HL-60/S4 (cell line): ENCODE results near the gene YPEL1.
"Not testable (repeated sequence)": the region's sequence is repeated elsewhere in the genome, so short reads cannot be mapped to it uniquely, and the experiment has no call there.

ENCODE experiments used
- in situ Hi-C: fragments of 300-500 bp; cut with MboI; formaldehyde crosslinking; loops from 2 replicates; pipeline ENCODE4 v1.14.3; 2022; ENCODE audit warnings: low sequenced_read_pairs

The YPEL1 gene

DNA sequence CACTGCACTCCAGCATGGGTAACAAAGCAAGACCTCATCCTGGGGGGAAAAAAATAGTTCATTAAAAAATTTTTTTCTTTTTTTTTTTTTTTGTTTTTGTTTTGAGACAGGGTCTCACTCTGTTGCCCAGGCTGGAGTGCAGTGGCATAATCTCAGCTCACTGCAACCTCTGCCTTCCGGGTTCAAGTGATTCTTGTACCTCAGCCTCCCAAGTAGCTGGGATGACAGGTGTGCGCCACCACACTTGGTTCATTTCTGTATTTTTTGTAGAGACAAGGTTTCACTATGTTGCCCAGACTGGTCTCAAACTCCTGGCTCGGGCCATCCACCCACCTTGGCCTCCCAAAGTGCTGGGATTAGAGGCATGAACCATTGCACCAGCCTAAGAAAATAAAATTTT lies 11.1 kb downstream of the YPEL1 start:
- in situ Hi-C loops, result not testable (repeated sequence)

DNA sequence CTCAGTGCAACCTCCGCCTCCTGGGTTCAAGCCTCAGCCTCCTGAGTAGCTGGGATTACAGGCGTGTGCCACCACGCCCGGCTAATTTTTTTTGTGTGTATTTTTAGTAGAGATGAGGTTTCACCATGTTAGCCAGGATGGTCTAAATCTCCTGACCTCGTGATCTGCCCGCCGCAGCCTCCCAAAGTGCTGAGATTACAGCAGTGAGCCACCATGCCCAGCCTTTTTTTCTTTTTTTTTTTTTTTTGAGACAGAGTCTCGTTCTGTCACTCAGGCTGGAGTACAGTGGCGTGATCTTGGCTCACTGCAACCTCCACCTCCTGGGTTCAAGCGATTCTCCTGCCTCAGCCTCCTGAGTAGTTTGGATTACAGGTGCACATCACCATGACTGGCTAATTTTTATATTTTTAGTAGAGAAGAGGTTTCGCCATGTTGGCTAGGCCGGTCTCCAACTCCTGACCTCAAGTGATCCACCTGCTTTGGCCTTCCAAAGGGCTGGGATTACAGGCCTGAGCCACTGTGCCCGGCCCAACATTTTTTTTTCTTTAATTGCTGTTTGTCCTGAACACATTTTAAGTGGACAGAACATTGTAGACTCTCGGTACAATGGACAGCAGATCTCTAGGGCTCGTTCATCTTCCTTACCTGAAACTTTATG lies 14.3 kb downstream of the YPEL1 start:
- in situ Hi-C loops, result not testable (repeated sequence)

DNA sequence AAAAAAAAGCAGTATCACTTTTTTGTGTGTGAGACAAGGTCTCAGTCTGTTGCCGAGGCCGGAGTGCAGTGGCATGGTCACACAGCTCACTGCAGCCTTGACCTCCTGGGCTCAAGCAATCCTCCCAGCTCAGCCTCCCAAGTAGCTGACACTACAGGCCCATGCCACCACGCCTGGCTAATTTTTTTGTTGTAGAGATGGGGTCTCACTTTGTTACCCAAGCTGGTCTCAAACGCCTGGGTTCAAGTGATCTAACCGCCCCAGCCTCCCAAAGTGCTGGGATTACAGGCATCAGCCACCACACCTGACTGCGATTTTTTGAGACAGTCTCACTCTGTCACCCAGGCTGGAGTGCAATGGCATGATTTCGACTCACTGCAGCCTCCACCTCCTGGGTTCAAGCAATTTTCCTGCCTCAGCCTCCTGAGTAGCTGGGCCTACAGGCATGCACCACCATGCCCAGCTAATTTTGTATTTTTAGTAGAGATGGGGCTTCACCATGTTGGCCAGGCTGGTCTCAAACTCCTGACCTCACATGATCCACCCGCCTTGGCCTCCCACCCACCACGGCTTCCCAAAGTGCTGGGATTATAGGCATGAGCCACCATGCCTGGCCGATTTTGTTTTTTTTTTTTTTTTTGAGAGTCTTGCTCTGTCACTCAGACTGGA lies 15.3 kb downstream of the YPEL1 start:
- in situ Hi-C loops, result not testable (repeated sequence)

DNA sequence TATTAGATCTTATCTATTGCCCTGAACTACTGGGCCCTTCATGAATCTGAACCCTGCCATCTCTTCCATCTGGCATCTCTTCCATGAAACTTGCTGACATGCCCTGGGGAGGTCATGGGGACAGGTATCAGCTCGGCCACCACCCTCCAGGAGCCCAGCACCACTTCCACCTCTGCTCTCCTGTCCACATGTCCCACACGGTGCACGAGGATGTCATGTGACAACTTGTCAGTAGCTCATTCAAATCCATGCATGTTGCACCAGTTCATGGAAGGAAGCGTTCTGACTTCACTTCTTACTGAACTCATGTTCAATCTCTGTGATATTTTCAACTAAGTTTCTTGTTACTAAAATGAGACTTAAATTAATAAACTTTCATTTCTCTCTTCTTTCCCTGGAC lies 16.6 kb downstream of the YPEL1 start:
- in situ Hi-C loops, result no loop called here

DNA sequence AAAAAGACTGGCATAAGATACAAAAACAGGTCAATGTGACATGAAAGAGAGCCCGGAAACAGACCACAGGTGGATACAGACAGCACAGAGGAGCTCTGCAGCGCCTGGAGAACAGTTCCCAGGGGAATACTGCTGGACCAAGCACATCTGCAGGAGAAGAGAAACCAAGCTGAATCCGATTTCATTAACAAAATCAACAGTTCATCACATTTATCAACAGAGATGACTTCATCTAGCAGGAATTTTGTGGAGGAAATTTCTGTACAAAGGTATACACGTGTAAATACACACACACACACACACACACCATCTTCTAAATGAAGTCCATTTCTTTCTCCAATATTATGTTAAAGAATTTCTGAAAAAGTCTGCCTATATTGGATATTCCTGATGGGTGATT lies 17.1 kb downstream of the YPEL1 start:
- in situ Hi-C loops, result no loop called here

DNA sequence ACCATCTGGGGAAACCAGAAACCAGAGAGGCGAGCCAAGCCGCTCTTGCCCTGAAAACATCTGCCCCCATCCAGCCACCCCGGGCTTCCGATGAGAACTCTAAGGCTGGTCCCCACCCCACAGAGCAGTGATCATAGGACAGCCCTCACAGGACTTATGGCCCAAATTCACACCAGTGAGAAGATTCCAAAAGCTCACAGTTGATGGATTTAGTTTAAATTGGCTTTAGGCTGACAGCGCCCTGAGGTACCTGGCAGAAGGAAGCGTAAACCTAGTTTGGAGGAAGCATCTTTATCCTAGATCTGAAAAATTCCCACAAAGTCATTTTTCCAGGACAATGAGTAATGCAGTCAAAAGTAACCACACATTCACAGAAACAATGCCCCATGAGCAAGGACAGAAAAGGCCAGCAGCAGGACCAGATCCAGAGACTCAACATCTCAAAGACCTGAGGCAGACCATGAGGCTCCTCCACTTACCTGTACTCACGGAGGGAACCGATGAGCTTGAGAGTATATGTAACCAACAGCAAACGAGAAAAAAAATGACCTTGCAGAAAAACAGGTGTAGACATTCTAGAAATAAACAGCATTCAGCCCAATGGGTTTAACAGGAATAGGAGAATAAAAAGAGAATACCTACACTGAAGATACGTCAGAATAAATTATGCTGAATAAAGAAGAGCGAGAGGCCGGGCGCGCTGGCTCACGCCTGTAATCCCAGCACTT lies 19.0 kb downstream of the YPEL1 start:
- in situ Hi-C loops, result not testable (repeated sequence)

DNA sequence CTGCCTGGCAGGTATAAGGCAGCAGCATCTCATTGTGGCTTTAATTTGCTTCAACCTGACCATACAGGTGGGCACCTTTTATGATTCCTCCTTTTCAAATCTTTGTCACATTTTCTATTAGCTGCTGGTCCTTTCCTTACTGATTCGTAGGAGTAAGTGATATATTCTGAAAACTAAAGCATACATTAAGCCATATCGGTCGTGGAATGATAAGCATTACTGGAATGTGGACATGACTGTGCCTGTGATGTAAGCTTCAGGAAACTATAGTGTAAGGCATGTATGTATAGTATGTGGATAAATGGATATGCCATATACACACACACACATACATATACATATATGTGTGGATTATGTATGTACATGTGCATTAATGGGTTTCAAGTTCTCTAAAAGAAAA lies 20.8 kb downstream of the YPEL1 start:
- in situ Hi-C loops, result no loop called here

DNA sequence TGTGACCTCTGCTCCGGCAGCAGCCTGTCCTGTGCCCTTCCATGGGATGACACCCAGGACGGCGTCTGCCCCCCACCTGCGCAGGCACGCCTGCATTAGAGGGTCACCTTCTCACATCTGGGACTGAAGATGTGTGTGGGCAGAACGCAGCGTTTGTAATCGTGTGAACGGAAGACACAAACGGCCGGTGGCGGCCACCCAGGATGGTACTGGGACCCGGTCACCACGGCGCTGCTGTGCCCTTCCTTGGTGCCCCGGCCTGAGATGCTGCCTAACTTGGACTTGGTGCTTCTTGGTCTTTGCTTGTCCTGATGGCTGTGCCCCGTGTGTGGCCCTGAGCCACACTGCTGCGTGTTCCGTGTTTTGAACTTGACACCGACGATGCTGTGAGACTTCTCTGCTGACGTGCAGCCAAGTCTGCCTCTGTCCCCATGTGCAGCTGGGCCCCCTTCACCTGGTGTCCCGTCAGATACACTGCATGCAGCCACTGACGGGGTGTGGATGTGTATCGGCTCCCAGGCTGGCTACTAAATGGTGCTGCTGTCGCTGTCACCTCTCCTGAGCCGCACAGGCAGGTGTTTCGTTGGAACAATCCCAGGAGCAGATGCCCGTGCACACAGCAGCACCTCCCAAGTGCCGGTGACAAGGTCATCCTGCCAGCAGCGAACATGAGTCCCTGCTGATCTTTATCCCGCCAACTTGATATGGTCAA lies 21.4 kb downstream of the YPEL1 start:
- in situ Hi-C loops, result no loop called here

DNA sequence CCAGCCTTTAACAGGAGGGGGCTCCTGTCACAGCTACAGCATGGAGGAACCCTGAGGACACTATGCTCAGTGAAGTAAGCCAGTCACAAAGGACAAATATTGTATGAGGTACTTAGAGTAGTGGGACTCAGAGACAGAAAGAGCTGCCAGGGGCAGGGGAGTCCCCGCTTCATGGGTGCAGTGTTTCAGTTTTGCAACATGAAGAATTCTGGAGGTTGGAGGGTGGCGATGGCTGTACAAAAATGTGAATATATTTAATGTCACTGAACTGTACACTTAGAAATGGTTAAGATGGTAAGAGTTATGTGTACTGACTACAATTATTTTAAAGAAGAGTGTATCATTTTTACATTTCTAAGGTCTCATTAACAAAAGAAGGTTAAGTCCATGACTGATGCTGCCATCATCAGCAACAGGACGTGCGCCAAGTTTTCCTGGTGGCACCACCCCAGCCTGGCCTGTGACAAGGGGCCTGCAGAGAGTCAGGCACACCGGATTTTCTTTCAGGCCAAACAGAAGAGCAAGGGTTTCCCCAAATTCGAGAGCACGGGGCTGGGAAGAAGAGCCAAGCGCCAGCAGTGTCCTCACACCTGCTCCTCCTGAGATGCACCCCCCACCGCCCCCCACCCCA lies 22.1 kb downstream of the YPEL1 start:
- in situ Hi-C loops, result no loop called here

DNA sequence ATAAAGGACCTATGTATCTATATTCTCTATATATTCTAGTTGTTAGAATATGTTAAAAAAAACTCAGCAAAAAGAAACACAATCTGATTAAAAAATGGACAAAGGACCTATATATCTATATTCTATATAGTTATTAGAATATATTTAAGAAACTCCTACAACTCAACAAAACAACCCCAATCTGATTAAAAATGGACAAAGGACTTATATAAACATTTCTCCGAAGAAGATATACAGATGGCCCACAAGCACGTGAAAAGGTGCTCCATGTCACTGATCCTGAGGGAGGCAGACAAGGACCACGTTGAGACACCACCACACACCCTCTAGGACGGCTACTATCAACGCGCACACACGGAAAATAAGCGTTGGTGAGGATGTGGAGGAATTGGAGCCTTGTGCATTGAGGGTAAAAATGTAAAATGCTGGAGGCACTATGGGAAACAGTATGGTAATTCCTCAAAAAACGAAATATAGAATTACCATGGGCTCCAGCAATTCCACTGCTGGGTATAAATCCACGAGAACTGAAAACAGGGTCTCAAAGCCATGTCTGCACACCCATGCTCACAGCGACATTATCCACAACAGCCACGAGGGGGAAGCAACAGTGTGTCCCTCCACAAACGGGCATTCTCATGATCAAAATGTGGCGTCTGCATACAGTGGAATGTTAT lies 22.7 kb downstream of the YPEL1 start:
- in situ Hi-C loops, result no loop called here

DNA sequence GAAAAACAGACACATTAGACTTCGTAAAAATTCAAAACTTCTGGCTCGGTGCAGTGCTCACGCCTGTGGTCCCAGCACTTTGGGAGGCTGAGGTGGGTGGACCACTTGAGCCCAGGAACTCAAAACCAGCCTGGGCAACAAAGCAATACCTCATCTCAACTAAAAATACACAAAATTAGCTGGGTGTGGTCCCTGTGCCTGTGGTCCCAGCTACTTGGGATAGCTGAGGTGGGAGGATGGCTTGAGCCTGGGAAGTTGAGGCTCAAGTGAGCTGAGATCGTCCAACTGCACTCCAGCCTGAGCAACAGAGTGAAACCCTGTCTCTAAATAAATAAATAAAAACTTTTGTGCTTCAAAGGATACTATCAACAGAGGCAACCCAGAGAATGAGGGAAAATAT lies 23.7 kb downstream of the YPEL1 start:
- in situ Hi-C loops, result no loop called here

DNA sequence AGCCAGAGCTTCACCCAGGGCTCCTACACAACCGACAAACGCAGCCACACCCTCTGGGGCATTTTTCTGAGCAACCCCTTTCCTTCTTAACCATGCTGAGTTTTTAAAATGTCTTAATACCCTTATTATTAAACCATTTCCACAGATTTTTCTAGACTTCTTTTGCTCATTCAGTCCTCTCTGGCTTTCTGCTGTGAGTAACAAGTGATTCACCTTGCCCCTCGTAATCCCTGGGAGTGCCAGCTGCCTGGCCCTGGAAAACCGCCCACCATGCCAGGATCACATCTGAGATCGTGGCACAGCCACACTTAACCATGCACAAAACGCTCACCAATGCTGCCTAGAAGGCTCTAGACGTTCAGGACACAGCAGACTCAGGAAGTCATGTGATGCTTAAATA lies 25.4 kb downstream of the YPEL1 start:
- in situ Hi-C loops, result no loop called here

DNA sequence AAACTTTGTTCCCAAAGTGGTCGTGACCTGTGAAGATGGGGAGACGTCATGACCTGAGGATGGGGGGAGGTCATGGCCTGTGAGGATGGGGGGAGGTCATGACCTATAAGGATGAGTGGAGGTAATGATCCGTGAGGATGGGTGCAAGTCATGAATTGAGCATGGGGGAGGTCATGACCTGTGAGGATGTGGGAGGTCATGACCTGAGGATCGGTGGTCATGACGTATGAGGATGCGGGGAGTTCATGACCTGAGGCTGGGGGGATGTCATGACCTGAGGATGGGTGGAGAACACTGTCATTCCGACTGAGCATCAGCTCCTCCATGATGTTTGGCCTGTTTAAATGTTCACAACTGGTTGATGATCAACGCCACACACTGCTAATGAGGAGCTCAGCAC lies 25.9 kb downstream of the YPEL1 start:
- in situ Hi-C loops, result loop anchor here (10.0 kb wide), 1 partner anchor 235 kb away; no protein-coding TSS in a partner anchor

DNA sequence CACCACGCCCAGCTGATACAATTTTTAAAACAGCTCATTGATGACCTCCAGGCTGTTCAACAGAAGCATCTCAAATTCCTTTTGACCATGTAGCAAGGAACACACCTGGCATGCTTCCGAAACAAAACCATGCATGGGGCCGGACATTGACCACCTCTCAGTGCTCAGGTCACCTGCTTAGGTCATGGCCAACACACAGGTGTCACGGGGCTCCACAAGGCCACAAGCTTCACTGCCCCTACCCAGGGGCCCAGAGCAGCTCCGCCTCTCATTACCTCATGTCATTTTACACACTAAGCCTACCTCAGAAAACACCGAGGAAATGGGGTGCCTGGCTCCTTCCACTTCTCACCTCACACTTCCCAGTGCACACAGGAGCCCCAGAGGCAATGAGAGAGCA lies 26.6 kb downstream of the YPEL1 start:
- in situ Hi-C loops, result loop anchor here (10.0 kb wide), 1 partner anchor 236 kb away; no protein-coding TSS in a partner anchor

DNA sequence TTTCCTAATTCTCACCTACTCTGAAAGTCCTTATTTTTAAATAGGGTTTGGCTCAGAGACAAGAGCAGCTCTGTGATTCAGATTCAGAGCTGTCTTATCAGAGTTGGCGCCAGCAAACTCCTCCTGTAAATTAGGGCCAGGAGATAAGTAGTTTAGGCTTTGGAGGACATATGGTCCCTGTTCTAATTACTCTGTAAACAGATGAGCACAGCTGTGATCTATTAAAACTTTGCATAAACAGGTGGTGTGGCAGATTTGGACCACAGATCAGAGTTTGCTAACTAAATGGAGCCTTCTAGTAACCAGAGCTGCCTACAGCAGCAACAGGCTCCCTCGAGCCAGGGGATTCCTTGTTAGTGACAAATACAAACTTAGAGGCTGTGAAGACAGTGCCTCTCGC lies 27.9 kb downstream of the YPEL1 start:
- in situ Hi-C loops, result loop anchor here (10.0 kb wide), 1 partner anchor 237 kb away; no protein-coding TSS in a partner anchor

DNA sequence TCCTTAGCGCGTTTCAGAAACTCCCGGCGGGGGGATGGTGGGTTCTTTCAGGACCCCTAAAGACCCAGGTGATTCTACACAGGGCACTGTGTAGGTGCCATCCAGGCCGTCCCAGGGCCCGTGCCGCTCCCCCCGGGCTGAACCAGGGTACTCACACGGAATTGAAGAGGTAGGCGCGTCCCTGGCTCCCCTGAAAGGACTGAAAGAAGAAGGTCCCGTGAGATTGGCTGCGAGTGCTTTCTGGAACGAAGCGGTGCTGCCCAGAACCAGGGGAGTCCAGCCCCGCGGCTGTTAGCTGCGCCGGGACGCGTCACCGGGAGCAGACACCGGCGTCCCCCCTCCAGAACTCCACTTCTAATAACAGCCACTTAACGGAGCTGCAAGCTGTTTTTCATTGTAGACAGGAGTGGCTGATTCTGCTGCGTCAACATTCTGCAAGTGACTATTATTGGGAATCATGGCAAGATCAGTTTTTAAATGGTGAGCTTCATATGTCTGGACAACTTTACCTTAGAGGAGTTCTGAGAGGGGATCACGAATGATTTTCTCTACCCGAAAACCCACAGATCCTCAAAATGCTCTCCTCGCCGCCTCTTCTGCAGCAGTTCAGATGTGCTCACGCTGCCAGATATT lies 31.8 kb downstream of the YPEL1 start:
- in situ Hi-C loops, result loop anchor here (10.0 kb wide), 1 partner anchor 241 kb away; no protein-coding TSS in a partner anchor

DNA sequence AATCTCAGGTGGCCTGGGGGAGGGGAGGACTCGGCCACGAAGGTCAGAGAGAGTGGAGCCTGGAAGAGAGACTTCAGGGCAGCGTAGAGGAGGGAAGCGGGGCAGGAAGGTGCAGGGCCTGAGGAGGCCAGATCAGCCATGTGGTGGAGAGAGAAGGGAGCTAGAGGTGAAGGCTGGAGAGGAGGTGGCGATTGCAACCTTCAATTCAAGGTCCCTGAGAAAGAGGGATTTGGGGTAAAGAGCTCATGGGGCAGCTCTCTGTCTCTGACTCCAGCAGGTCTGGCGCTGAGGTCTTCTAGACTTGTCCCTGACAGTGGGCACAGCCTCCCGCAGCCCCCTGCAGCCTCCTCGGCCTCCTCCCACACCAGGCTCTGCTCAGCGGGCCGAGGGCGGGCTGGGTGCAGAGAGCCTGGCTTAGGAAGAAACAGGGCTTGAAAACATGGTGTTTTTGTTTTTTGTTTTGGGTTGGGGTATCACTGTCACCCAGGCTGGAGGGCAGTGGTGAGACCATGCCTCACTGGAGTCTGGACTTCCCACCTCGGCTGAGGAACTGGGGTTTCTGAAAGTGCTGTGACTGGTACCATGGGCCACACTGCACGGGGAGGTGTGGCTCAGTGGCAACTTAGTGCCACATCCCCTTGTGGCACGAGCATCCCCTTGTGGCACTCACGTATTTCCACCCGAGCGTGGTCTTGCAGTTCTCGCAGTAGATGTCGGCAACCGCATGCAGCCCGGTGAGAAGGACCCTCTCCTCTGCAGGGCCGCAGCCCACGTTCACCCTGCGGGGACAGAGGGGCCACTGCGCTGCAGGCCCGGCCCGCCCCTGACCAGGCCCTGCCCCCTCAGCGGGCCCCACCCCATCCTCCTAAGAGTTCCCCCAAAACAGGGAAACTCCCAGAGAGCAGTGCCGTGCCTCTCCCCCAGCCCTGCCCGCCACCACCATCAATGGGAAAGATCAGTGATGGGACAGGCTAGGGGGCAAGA lies 32.6 kb downstream of the YPEL1 start:
- in situ Hi-C loops, result loop anchor here (10.0 kb wide), 1 partner anchor 242 kb away; no protein-coding TSS in a partner anchor

DNA sequence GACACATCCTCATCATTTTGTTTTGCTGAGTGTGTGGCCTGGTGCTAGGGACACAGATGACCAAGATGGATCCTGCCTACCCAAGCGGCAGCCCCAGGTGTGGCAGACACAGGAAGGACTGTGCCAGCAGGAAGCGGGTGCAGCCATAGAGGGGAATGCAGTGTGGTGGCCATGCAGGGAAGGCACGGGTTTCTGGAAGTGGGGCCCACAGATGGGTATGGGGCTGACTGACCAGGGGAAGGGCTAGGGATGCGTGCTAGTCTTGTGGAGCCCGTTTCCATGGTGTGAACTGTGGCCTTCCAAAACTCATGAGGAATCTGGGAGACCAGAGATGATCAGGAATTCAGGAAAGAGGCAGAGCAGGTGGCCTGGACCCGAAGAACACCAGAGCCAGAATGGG lies 33.5 kb downstream of the YPEL1 start:
- in situ Hi-C loops, result loop anchor here (10.0 kb wide), 1 partner anchor 243 kb away; no protein-coding TSS in a partner anchor
